Subcutaneous adipose tissue (tissue), 4 donors: ENCODE results near the gene CSK. TPM values are rescaled to one million over a fixed set of nuclear protein-coding genes. Genes with fewer than 3 reads are reported as not detected.

ENCODE experiments used
- total RNA-seq, 4 donors: library from RNA; depleted of rRNA; stranded (reverse); fragments of >200 nt; gene quantifications; one replicate each; pipeline ENCODE4 v1.1.0, GENCODE V29; 2016
- TF ChIP-seq, protein P1 (sequence below): fragments of 450-650 bp; IDR thresholded peaks from one replicate; pipeline ENCODE4 v1.5.1; 2016; ENCODE audit warnings: low read depth, mild to moderate bottlenecking, control low read depth, antibody characterized with exemption, moderate library complexity

Gene CSK
- total RNA-seq, 4 donors from 2014 or later: 17.1 to 25.2 (median 21.9) TPM

DNA sequence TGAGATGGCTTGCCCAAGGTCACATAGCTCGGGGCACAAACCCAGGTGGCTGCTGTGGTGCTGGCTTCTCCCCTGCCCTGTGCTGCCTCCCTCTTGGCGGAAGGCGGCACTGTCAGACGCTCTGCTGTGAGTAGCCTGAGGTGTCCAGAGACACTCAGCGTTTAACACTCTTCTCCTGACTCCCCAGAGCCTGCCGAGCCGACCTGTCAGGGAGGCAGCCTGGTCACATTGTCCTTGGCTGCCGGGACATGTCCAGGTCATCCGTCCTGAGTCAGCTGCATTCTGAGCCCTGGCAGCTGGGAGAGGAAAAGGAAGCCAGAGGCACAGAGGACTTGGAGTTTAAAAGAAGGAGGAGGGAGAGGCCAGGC is 35.5 kb downstream of the CSK start:
- TF ChIP-seq, protein P1, sequence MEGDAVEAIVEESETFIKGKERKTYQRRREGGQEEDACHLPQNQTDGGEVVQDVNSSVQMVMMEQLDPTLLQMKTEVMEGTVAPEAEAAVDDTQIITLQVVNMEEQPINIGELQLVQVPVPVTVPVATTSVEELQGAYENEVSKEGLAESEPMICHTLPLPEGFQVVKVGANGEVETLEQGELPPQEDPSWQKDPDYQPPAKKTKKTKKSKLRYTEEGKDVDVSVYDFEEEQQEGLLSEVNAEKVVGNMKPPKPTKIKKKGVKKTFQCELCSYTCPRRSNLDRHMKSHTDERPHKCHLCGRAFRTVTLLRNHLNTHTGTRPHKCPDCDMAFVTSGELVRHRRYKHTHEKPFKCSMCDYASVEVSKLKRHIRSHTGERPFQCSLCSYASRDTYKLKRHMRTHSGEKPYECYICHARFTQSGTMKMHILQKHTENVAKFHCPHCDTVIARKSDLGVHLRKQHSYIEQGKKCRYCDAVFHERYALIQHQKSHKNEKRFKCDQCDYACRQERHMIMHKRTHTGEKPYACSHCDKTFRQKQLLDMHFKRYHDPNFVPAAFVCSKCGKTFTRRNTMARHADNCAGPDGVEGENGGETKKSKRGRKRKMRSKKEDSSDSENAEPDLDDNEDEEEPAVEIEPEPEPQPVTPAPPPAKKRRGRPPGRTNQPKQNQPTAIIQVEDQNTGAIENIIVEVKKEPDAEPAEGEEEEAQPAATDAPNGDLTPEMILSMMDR: no peak

DNA sequence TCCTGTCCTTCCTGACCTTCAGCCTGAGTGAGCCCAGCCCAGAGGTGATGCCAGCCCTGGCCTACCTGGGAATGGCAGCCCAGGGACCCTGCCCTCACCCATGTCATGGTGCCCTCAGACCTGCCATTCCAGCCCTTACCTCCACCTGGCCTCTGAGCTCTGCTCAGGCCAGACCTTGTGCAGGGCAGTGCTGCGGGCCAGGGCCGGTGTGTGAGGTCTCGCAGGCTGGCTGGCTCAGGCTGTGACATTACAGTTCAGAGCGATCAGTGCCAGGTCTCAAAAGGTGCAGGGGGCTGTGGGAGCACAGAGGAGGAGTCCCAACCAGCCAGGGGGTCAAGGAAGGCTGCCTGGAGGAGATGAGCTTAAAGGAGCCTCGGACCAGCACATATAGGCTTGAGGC is 38.2 kb downstream of the CSK start:
- TF ChIP-seq, protein P1: no peak

DNA sequence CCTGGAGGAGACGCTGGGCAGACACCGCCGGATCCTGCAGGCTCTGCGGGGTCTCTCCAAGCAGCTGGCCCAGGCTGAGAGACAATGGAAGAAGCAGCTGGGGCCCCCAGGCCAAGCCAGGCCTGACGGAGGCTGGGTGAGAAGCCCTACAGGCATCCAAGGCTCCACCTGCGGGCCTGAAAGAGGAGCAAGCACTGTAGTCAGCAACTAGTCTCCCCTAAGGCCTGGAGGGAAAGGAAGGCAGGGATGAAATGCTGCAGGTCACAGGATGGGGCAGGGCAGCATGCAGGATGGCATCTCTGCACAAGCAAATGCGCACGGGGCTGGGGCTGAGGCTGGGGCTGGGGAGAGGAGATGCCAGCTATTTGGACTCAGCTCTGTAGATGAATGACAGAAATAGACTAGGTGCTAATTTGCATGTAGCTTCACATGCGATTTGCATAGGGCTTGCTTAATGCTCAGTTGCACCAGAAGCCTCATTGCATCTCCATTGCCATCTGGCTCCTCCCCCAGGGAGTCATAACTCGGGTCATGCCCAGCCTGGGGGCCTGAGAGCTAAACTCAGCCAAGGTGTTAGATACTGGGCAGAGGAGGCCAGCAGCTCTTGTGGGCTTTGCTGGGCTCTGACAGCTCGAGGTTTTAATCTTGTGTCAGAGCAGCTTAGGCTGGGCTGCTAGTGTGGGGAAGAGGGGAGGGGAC is 39.4 kb downstream of the CSK start:
- TF ChIP-seq, protein P1: no peak

DNA sequence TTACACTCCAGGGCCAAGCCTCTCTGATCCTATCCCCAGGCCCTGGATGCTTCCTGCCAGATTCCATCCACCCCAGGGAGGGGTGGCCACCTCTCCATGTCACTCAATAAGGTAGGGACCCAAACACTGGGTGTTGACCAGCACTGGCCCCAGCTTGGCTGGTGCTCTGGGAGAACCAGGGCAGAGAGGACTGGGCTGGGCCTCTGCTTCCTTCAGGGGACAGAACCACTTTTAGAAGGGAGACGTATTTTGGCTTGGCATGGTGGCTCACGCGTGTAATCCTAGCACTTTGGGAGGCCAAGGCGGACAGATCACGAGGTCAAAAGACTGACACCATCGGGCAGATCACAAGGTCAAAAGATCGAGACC is 39.9 kb downstream of the CSK start:
- TF ChIP-seq, protein P1: no peak

DNA sequence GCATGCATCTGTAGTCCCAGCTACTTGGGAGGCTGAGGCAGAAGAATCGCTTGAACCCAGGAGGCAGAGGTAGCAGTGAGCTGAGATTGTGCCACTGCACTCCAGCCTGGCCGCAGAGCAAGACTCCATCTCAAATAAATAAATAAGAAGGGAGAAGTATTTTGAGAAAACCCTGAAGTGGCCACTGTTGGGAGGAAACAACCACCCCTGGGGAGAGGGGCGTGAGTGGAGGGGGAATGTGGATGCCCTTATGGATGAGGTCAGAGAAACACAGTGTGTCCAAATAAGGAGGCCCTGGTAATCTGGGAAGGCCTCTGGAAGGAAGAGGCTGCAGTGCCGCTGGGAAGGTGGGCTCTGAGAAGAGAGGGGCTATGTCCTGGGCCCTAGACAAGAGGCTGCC is 40.4 kb downstream of the CSK start:
- TF ChIP-seq, protein P1: no peak

DNA sequence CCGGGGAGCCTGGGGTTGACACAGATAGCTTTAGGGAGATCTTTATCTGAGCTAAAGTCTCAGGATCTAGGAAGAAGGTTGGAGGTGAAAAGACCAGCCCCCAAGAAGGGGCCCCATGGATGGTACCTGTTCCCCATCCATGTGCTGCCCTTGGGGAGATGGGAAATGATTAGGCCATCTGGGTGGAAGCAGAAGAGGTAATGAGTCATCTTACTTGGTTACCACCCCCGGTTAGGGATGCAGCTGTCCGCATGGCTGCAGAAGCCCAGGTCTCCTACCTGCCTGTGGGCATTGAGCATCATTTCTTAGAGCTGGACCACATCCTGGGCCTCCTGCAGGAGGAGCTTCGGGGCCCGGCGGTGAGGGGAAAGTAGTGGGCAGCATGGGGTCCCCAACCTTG is 41.4 kb downstream of the CSK start:
- TF ChIP-seq, protein P1: no peak

DNA sequence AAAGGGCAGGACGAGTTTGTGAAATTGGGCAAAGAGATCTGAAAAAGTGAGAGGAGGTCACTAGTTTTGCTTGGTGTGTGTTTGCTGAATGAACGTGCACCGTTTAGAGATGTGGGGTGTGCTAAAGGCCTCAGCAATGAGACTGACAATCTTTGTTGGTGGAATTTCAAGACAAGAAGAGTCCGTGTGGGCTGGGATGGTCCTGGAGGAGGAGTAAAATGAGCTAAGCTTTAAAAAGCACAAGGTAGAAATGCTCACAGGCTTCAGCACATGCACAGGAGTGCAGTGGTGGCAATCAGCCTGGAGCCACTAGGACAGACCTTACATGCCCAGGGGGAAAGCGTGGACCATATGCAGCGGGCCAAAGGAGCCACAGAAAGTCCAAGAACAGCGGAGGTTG is 43.1 kb downstream of the CSK start:
- TF ChIP-seq, protein P1: no peak
